Endothelial cell (in vitro differentiated cells): ENCODE measurements around the gene DNAJC4. TPM values are rescaled to one million over a fixed set of nuclear protein-coding genes. Genes with fewer than 3 reads are reported as not detected.

ENCODE experiments used
- DNase-seq: peaks from one replicate; pipeline ENCODE4 v3.0.0; 2021; ENCODE audit warnings: low spot score
- H3K27ac Mint-ChIP-seq: one replicate; pipeline ENCODE4 v1.8.0; 2021; ENCODE audit warnings: mixed read lengths, inconsistent platforms; ENCODE audit not compliant: unreplicated experiment
- H3K27me3 Mint-ChIP-seq: one replicate; pipeline ENCODE4 v1.8.0; 2021; ENCODE audit warnings: mild to moderate bottlenecking, moderate library complexity, mixed read lengths, inconsistent platforms; ENCODE audit not compliant: unreplicated experiment
- H3K36me3 Mint-ChIP-seq: one replicate; pipeline ENCODE4 v1.8.0; 2021; ENCODE audit warnings: mild to moderate bottlenecking, low read depth, mixed read lengths, inconsistent platforms; ENCODE audit not compliant: unreplicated experiment
- H3K4me1 Mint-ChIP-seq: one replicate; pipeline ENCODE4 v1.8.0; 2021; ENCODE audit warnings: mild to moderate bottlenecking, mixed read lengths, inconsistent platforms; ENCODE audit not compliant: unreplicated experiment
- H3K4me3 Mint-ChIP-seq: one replicate; pipeline ENCODE4 v1.8.0; 2021; ENCODE audit warnings: mild to moderate bottlenecking, mixed read lengths, inconsistent platforms; ENCODE audit not compliant: unreplicated experiment
- H3K9me3 Mint-ChIP-seq: one replicate; pipeline ENCODE4 v1.8.0; 2021; ENCODE audit warnings: mixed read lengths, inconsistent platforms; ENCODE audit not compliant: unreplicated experiment
- total RNA-seq: library from RNA; stranded (reverse); fragmentation: NEBNext Ultra II Directional; extraction: Animal tissue kit (Norgen Biotek cat#: 25700); gene quantifications from one replicate; pipeline ENCODE4 v1.2.1, GENCODE V29; 2021; ENCODE audit not compliant: unreplicated experiment
- TF ChIP-seq, protein P1 (sequence below): fragments of 200-600 bp; sonication (generic); IDR thresholded peaks from one replicate; pipeline ENCODE4 v1.5.0; 2021; ENCODE audit warnings: antibody characterized with exemption; ENCODE audit not compliant: unreplicated experiment

Gene DNAJC4
- total RNA-seq, 1 donor from 2014 or later: 38.0 TPM

DNA sequence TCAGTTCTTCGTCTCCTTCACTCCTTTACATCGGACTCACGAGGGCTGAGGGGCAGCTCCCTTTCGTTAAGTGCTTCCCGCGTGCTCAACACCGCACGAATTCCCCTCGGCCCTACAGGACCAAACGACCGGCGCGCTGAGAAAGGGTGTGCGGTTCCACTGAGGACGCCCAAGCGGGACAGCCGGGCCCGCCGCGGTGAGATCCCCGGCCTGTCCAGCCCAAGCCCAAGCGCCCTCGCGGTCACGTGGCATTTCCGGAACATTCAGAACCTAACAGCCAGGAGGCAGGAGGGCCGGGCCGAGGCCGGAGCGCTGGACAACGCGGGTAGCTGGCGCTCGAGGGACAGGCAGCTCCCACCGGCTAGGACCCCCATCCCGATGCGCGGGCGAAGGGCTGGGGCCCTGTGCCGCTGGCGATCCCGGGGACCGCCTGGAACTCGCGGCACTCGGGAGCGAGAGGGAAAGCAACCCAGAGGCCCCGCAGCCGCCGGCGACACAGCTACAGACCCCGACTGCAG lies 45.1 kb upstream of the DNAJC4 start:
- DNase-seq: peak; percentile 79
- H3K9me3 Mint-ChIP-seq: no peaks in the 10 kb centered on the region
- H3K36me3 Mint-ChIP-seq: peaks cover 3% of the 10 kb centered on the region
- peak overlapping the region; percentile 88 for H3K27ac Mint-ChIP-seq
- H3K4me1 Mint-ChIP-seq: peaks cover 11% of the 10 kb centered on the region
- TF ChIP-seq, protein P1, sequence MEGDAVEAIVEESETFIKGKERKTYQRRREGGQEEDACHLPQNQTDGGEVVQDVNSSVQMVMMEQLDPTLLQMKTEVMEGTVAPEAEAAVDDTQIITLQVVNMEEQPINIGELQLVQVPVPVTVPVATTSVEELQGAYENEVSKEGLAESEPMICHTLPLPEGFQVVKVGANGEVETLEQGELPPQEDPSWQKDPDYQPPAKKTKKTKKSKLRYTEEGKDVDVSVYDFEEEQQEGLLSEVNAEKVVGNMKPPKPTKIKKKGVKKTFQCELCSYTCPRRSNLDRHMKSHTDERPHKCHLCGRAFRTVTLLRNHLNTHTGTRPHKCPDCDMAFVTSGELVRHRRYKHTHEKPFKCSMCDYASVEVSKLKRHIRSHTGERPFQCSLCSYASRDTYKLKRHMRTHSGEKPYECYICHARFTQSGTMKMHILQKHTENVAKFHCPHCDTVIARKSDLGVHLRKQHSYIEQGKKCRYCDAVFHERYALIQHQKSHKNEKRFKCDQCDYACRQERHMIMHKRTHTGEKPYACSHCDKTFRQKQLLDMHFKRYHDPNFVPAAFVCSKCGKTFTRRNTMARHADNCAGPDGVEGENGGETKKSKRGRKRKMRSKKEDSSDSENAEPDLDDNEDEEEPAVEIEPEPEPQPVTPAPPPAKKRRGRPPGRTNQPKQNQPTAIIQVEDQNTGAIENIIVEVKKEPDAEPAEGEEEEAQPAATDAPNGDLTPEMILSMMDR: no peak
- peaks cover 11% of the 10 kb centered on the region for H3K27me3 Mint-ChIP-seq
- H3K4me3 Mint-ChIP-seq: peak overlapping the region; percentile 96

DNA sequence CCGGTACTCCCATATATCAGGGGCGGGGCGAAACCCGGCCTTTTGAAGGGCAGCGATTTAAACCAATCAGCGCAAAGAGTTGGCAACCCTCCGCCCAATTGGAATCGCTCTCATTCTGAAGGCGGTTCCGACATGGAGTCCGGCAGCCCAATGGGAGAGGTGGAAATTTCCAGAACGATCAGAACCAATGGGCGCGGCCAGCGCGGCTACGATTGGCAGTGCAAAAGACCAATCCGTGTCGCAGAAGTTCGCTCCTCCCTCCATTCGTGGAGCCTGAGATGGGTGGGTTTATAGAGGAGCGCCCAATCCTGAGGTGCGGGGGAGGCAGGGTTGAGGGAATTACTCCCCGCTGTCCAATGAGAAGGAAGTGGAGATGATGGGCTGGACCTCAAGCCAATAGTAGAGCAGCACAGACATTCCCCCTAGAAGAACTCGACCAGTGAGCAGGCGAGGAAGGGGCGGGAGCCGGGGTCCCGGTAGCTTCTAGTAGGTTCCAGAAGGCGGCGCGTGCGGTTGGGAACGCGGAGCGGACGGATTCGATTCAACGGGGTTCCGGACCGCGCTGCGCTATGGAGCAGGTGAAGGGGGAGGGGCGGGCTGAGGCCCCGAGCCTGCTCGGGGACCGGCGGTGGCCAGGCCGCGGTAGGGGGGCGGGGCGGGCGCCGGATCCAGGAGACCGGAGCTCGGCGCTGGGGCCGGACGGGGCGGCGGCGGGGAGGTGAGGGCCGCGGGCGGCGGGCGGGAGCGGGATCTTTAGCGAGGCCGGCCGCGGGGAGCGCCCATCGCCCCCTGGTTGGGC lies 44.5 kb upstream of the DNAJC4 start, which contains the start of gene STIP1:
TSS of gene STIP1 (plus strand) at position 479 of the 799 bp plus-strand sequence. CDS start at position 570, 91 bp downstream.
- H3K4me3 Mint-ChIP-seq: peak within 1 kb of the TSS; percentile 96
- peaks cover 11% of the 10 kb centered on the region for H3K4me1 Mint-ChIP-seq
- peaks cover 14% of the 10 kb centered on the region for H3K27me3 Mint-ChIP-seq
- H3K9me3 Mint-ChIP-seq: no peaks in the 10 kb centered on the region
- peaks cover 3% of the 10 kb centered on the region for H3K36me3 Mint-ChIP-seq
- peak; percentile 97 for DNase-seq
- peak within 1 kb of the TSS; percentile 88 for H3K27ac Mint-ChIP-seq
- TF ChIP-seq, protein P1: no peak

DNA sequence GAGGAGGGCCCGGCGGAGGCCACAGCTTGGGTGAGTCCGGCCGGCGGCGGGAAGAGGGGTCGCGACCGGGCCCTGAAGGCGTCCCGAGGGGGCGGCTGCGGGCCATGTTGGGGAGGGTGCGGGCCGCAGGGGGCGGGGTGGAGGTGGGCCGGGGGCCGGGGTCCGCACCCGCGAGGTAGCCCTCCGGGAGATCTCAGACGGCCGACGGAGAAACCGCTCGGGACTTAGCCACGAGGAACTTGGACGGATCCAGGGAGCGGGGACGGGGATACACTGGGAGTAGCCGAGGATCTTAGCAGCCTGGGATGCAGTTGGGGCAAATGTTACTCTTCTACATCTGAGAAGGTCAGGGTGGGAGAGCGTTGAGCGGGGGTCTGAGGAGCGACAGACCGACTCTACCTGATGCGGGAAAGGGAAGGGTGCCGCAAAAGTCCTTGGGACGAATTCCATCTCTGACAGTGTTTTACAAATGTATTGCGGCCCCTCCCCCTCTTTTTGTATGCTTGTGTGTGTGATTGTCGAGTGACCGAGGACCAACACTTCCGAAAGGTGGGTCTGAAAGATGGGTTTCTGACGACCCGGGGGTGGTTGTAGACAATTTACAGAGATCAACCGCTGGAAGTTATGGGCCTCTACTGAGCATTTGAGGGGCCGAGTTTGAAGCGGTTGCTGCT lies 43.7 kb upstream of the DNAJC4 start:
- TF ChIP-seq, protein P1: no peak
- Mint-ChIP-seq H3K4me3 (no peak overlapping the region), H3K27ac (no peak overlapping the region), H3K36me3 (peaks cover 3% of the 10 kb centered on the region), H3K9me3 (no peaks in the 10 kb centered on the region), H3K27me3 (peaks cover 14% of the 10 kb centered on the region), H3K4me1 (peaks cover 11% of the 10 kb centered on the region)
- DNase-seq: no peak

DNA sequence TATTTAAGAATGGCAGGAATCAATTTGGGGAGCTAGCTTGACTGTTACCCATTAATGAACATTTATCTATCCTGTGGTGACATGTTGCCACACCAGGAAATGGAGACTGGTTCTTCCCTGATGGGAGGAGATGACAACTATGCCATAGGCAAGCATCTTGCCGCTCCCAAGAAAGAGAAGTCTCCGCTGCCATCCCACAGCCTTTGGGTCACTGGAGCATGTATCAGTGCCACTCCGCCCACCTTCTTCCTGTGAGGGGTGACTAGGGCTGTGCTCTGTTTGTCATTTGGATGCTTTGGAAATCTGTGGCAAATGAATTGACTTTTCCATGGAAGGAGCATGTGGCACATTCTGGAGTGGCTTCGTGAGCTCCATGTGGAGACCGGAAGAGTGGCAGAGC lies 37.9 kb upstream of the DNAJC4 start:
- no peak overlapping the region for H3K4me3 Mint-ChIP-seq
- no peak for DNase-seq
- TF ChIP-seq, protein P1: no peak
- H3K36me3 Mint-ChIP-seq: peaks cover 33% of the 10 kb centered on the region
- H3K27me3 Mint-ChIP-seq: peaks cover 2% of the 10 kb centered on the region
- no peaks in the 10 kb centered on the region for H3K9me3 Mint-ChIP-seq
- peaks cover 3% of the 10 kb centered on the region for H3K4me1 Mint-ChIP-seq
- no peak overlapping the region for H3K27ac Mint-ChIP-seq

DNA sequence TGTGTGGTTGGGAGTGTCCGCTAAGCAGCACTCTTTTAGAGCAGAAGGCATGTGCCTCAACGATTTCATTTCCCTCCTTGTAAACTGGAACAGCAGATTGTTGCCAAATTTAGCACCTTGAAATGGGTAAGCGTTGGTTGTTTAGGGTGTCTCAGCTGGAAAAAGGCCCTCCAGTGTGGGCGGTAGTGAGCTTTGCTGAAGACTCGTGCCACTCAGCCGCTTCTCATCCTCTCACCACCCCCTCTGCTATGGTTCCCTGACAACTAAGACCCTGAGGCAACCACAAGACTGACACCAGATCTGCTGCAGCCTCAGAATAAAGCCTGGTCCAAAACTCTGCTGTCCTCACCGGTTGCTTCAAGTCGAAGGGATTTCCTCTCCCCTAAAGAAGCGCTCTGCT lies 33.7 kb upstream of the DNAJC4 start:
- H3K36me3 Mint-ChIP-seq: peaks cover 49% of the 10 kb centered on the region
- TF ChIP-seq, protein P1: no peak
- peaks cover 3% of the 10 kb centered on the region for H3K27me3 Mint-ChIP-seq
- H3K27ac Mint-ChIP-seq: no peak overlapping the region
- no peak for DNase-seq
- H3K9me3 Mint-ChIP-seq: no peaks in the 10 kb centered on the region
- H3K4me1 Mint-ChIP-seq: no peaks in the 10 kb centered on the region
- H3K4me3 Mint-ChIP-seq: no peak overlapping the region
